K562 (cell line): Measurements from ENCODE around the gene REEP2. TPM values are rescaled to one million over a fixed set of nuclear protein-coding genes. Genes with fewer than 3 reads are reported as not detected.

Experiments used
- ATAC-seq: fragments of 200-7000 bp; cut with Tn5 transposase; 3 replicates; pipeline ENCODE4 v1.9.1; 2020; ENCODE audit warnings: moderate library complexity
- BruUV-seq: library from RNA; stranded (reverse); fragments of 400-500 nt; replicated peaks from 2 replicates; lab custom pipeline; 2021; lab: Mats Ljungman, UMichigan
- CTCF ChIA-PET: fragments of 300-600 bp; formaldehyde crosslinking; extraction: SDS; loops from one replicate; lab custom pipeline; 2021; ENCODE audit warnings: low intra/inter-chr PET ratio; lab: Yijun Ruan, JAX
- POLR2A ChIA-PET: fragments of 300-600, 350-650 bp; sonication (Branson Sonifier 250); formaldehyde crosslinking; extraction: SDS; loops from one replicate; lab custom pipeline; 2021; ENCODE audit warnings: antibody characterized with exemption, inconsistent platforms; lab: Yijun Ruan, JAX
- DNase-seq, 4 experiments: peaks; one replicate each; pipeline versions ENCODE4 v3.0.0 to v3.0.0-alpha.2; 2011 to 2018; ENCODE audit warnings: low spot score in 3 of 4, mixed read lengths in 3 of 4; ENCODE audit errors: extremely low read depth in 1 of 4
- FAIRE-seq: peaks from 2 replicates; lab custom pipeline; 2011; peaks lifted over from hg19 to GRCh38; lab: Jason Lieb, UNC
- H2AFZ ChIP-seq: 2 replicates; pipeline ENCODE4 v1.6.0; 2011; ENCODE audit warnings: low read depth, low read length, control low read depth, inconsistent platforms
- H3K27ac ChIP-seq: fragments of 200-600 bp; 3 replicates; pipeline ENCODE4 v1.8.0; 2011; ENCODE audit warnings: low read depth, mild to moderate bottlenecking, control low read depth, inconsistent platforms, low read length, moderate library complexity, mixed read lengths; ENCODE audit errors: extremely low read depth
- H3K27me3 ChIP-seq, 2 experiments: fragments of 300-600 bp in 1 of 2; 2 replicates in 1 of 2; 3 replicates in 1 of 2; pipeline versions ENCODE4 v1.6.0 to v1.8.0; 2011; ENCODE audit warnings: inconsistent platforms in 2 of 2, low read length in 2 of 2, mild to moderate bottlenecking in 1 of 2, mixed read lengths in 1 of 2, moderate library complexity in 1 of 2; ENCODE audit not compliant: control insufficient read depth in 2 of 2, insufficient read depth in 2 of 2
- H3K36me3 ChIP-seq: fragments of 300-600 bp; 3 replicates; pipeline ENCODE4 v1.8.0; 2011; ENCODE audit warnings: mild to moderate bottlenecking, low read length, inconsistent platforms; ENCODE audit not compliant: control insufficient read depth, insufficient read depth
- H3K4me1 ChIP-seq, 2 experiments: fragments of 200-600 bp in 1 of 2; replicated peaks in 1 of 2; 2 replicates in 1 of 2; 3 replicates in 1 of 2; pipeline versions ENCODE4 v1.5.1 to v1.8.0; 2011; ENCODE audit warnings: inconsistent platforms in 2 of 2, low read length in 2 of 2, mild to moderate bottlenecking in 1 of 2, mixed read lengths in 1 of 2, moderate library complexity in 1 of 2; ENCODE audit not compliant: control insufficient read depth in 2 of 2, insufficient read depth in 2 of 2
- H3K4me2 ChIP-seq: 2 replicates; pipeline ENCODE4 v1.6.1; 2011; ENCODE audit warnings: low read length, control low read depth, inconsistent platforms, mixed read lengths; ENCODE audit not compliant: insufficient read depth
- H3K4me3 ChIP-seq: fragments of 200-600 bp; sonication (generic), shearing (Covaris generic); 2 replicates; pipeline ENCODE4 v1.5.1; 2016; ENCODE audit warnings: control low read depth, inconsistent platforms
- H3K79me2 ChIP-seq: fragments of 200-600 bp; 3 replicates; pipeline ENCODE4 v1.8.0; 2011; ENCODE audit warnings: low read length, inconsistent platforms; ENCODE audit not compliant: control insufficient read depth, insufficient read depth
- H3K9ac ChIP-seq, 2 experiments: 2 replicates each; pipeline versions ENCODE4 v1.6.0 to v1.6.1; 2011; ENCODE audit warnings: low read depth in 2 of 2, low read length in 2 of 2, control low read depth in 1 of 2, inconsistent platforms in 1 of 2, mild to moderate bottlenecking in 1 of 2, mixed read lengths in 1 of 2; ENCODE audit not compliant: insufficient read depth in 1 of 2
- H3K9me1 ChIP-seq: one replicate; pipeline ENCODE4 v1.6.0; 2011; ENCODE audit warnings: inconsistent platforms, mild to moderate bottlenecking, low read length, moderate library complexity; ENCODE audit not compliant: control insufficient read depth, insufficient read depth
- H3K9me3 ChIP-seq: replicated peaks from 2 replicates; pipeline ENCODE4 v1.5.1; 2011; ENCODE audit warnings: low read depth, low read length, inconsistent platforms; ENCODE audit not compliant: control insufficient read depth, insufficient read depth
- H4K20me1 ChIP-seq: replicated peaks from 2 replicates; pipeline ENCODE4 v1.6.1; 2011; ENCODE audit warnings: low read length, inconsistent platforms, mixed read lengths; ENCODE audit not compliant: control insufficient read depth, insufficient read depth
- BDP1 ChIP-seq: IDR thresholded peaks from 3 replicates; pipeline ENCODE4 v1.6.1; 2011; ENCODE audit not compliant: insufficient read length, insufficient read depth
- CTBP1 ChIP-seq: fragments of 450-650 bp; IDR thresholded peaks from 2 replicates; pipeline ENCODE4 v1.6.1; 2016; ENCODE audit warnings: borderline replicate concordance
- EHMT2 ChIP-seq: fragments of 450-650 bp; IDR thresholded peaks from 2 replicates; pipeline ENCODE4 v1.6.1; 2018; ENCODE audit warnings: antibody characterized with exemption
- HIVEP1 ChIP-seq: fragments of 250-450 bp; sonication (Bioruptor Pico); IDR thresholded peaks from 2 replicates; pipeline ENCODE4 v1.4.0; 2020; ENCODE audit warnings: mild to moderate bottlenecking
- IRF2 ChIP-seq: sonication (generic); formaldehyde crosslinking; IDR thresholded peaks from 2 replicates; pipeline ENCODE4 v1.8.1; 2022; ENCODE audit warnings: mild to moderate bottlenecking, missing genetic modification reagents
- KLF1 ChIP-seq: fragments of 450-650 bp; IDR thresholded peaks from 2 replicates; pipeline ENCODE4 v1.6.1; 2016; ENCODE audit warnings: missing genetic modification characterization, missing compliant biosample characterization
- POLR2AphosphoS5 ChIP-seq: IDR thresholded peaks from 2 replicates; pipeline ENCODE4 v1.6.1; 2011; ENCODE audit warnings: mild to moderate bottlenecking, low read depth, low read length, moderate library complexity; ENCODE audit not compliant: control insufficient read depth, insufficient read depth
- SNIP1 ChIP-seq: fragments of 450-650 bp; IDR thresholded peaks from 2 replicates; pipeline ENCODE4 v1.7.1; 2017; ENCODE audit warnings: low read depth, mild to moderate bottlenecking
- SUPT5H ChIP-seq: fragments of 450-650 bp; IDR thresholded peaks from 2 replicates; pipeline ENCODE4 v1.6.1; 2016
- TBL1XR1 ChIP-seq, 2 experiments: IDR thresholded peaks; 2 replicates each; pipeline ENCODE4 v1.6.1; 2012; ENCODE audit warnings: improper control_type of control experiment in 2 of 2, low read length in 2 of 2, mild to moderate bottlenecking in 1 of 2
- TEAD2 ChIP-seq: fragments of 450-650 bp; IDR thresholded peaks from 2 replicates; pipeline ENCODE4 v1.6.1; 2016; ENCODE audit warnings: missing genetic modification characterization, control low read depth, missing compliant biosample characterization
- U2AF2 ChIP-seq: fragments of 200-400 bp; formaldehyde crosslinking; optimal IDR thresholded peaks from 2 replicates; pipeline ENCODE3; 2017; ENCODE audit warnings: low read depth, mild to moderate bottlenecking, low read length
- WGBS: fragments of 100-300 bp; shearing (Covaris generic); methylation state at CpG from one replicate; pipeline ENCODE4 v1.1.6; 2016; ENCODE audit warnings: low coverage, mixed read lengths; ENCODE audit not compliant: insufficient coverage; ENCODE audit errors: missing lambda C conversion rate; 5-methylcytosine and 5-hydroxymethylcytosine counted together
- in situ Hi-C: fragments of 300-500 bp; cut with MboI; formaldehyde crosslinking; loops from 4 replicates; pipeline ENCODE4 v1.15.0; 2018; ENCODE audit warnings: inconsistent platforms, mixed read lengths
- intact Hi-C: fragments of 100-400 bp; cut with micrococcal nuclease; formaldehyde crosslinking; loops from 2 replicates; pipeline ENCODE4 v1.14.2; 2022
- polyA plus RNA-seq, 8 experiments: library from polyadenylated mRNA; depleted of rRNA in 4 of 8; stranded (reverse) in 5 of 8; unstranded in 3 of 8; fragments of >200 nt; fragmentation: Nextera tagmentation in 2 of 8; fragmentation: Illumina TruSeq in 1 of 8; extraction: Ambion mirVana in 2 of 8; extraction: Trizol in 1 of 8; gene quantifications; 2 replicates each; pipeline versions ENCODE4 v1.2.1 to v1.2.3, GENCODE V29; 2011 to 2014; ENCODE audit warnings: inconsistent platforms in 1 of 8, missing spikeins in 1 of 8
- total RNA-seq, 7 experiments: library from RNA; depleted of rRNA in 6 of 7; stranded (reverse); fragments of >200 nt in 6 of 7; fragmentation: Illumina TruSeq in 2 of 7; extraction: Trizol in 2 of 7; gene quantifications; 2 replicates each; pipeline versions ENCODE4 v1.2.1 to v1.2.3, GENCODE V29; 2011 to 2021; ENCODE audit warnings: low replicate concordance in 1 of 7
- TF ChIP-seq, protein P1 (sequence below): fragments of 450-650 bp; IDR thresholded peaks from 2 replicates; pipeline ENCODE4 v1.6.1; 2017; ENCODE audit warnings: antibody characterized with exemption, mild to moderate bottlenecking
- TF ChIP-seq, protein P2 (sequence below): fragments of 250-450 bp; sonication (Bioruptor Pico); IDR thresholded peaks from 2 replicates; pipeline ENCODE4 v1.8.0; 2021; ENCODE audit warnings: moderate library complexity, mild to moderate bottlenecking, inconsistent platforms
- TF ChIP-seq, protein P3 (sequence below): fragments of 250-450 bp; sonication (Bioruptor Pico); IDR thresholded peaks from 2 replicates; pipeline ENCODE4 v1.5.0; 2021

REEP2 gene
- total and polyA plus RNA-seq, 9 of the 15 experiments (the other 6 are each of a cell fraction or from before 2014, with no cell fraction given), result 0.03 to 1.1 (median 0.12) TPM; not detected in 1

DNA sequence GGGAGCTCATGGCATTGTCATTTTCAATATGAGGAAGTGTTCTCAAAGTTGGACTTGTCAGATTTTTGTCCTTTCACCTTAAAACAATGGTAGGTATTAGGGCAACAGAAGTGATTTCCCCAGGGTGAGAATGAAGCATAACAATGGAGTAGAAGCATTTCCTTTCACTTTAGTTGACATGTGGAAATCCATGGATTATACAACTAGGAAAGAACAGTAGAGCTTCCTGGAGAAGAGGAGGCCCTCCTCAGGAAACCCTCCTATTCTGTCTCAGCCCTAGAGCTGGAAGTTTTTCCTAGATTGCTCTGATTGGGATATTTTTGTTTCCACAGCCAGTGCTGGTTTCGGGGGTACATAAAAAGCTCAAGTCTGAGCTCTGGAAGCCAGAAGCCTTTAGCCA, 13.8 kb upstream of the REEP2 start (continued):
- TF ChIP-seq, protein P1, sequence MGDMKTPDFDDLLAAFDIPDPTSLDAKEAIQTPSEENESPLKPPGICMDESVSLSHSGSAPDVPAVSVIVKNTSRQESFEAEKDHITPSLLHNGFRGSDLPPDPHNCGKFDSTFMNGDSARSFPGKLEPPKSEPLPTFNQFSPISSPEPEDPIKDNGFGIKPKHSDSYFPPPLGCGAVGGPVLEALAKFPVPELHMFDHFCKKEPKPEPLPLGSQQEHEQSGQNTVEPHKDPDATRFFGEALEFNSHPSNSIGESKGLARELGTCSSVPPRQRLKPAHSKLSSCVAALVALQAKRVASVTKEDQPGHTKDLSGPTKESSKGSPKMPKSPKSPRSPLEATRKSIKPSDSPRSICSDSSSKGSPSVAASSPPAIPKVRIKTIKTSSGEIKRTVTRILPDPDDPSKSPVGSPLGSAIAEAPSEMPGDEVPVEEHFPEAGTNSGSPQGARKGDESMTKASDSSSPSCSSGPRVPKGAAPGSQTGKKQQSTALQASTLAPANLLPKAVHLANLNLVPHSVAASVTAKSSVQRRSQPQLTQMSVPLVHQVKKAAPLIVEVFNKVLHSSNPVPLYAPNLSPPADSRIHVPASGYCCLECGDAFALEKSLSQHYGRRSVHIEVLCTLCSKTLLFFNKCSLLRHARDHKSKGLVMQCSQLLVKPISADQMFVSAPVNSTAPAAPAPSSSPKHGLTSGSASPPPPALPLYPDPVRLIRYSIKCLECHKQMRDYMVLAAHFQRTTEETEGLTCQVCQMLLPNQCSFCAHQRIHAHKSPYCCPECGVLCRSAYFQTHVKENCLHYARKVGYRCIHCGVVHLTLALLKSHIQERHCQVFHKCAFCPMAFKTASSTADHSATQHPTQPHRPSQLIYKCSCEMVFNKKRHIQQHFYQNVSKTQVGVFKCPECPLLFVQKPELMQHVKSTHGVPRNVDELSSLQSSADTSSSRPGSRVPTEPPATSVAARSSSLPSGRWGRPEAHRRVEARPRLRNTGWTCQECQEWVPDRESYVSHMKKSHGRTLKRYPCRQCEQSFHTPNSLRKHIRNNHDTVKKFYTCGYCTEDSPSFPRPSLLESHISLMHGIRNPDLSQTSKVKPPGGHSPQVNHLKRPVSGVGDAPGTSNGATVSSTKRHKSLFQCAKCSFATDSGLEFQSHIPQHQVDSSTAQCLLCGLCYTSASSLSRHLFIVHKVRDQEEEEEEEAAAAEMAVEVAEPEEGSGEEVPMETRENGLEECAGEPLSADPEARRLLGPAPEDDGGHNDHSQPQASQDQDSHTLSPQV, result no peak
- TF ChIP-seq, all 486 proteins: peak for 0

DNA sequence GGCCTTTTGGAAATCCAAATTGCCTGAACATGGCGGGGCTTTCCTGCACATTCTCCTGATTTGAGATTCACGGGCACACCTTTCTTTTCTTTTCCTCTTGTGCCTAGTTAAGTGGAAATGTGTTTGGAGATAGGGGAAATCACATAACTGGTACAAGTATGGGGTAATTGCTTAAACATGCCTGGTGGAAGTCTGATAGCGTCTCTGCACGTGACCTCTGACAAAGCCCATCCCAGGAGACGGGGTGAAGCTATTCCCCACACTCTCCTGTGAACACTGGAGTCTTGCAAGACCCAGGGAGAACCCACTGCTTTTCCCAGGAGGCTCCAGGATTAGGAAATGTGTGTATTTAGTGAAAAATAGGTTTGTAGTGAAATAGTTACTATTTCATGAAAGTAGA, 2.9 kb upstream of the REEP2 start:
- peaks cover 49% of the 10 kb centered on the region for H3K36me3 ChIP-seq
- DNase-seq (no peak), ATAC-seq (no peak), FAIRE-seq (no peak)
- no peak overlapping the region for H3K4me3 ChIP-seq
- ChIA-PET CTCF (interaction anchor here (0.5 kb wide), 1 partner anchor 418 kb away, joined by 4 read pairs; no protein-coding TSS in a partner anchor), POLR2A (interaction anchor here (0.6 kb wide), 1 partner anchor 79 kb away, joined by 4 read pairs; no protein-coding TSS in a partner anchor)
- no peaks in the 10 kb centered on the region for H3K79me2 ChIP-seq
- no peak overlapping the region for H2AFZ ChIP-seq
- H3K27ac ChIP-seq, result no peak overlapping the region
- H3K9me1 ChIP-seq, result no peaks in the 10 kb centered on the region
- H3K9me3 ChIP-seq, result no peaks in the 10 kb centered on the region
- H3K4me1 ChIP-seq, result peaks cover 7 to 20% of the 10 kb centered on the region in 2 experiments; a peak in 4 of 5 replicates
- intact Hi-C loops (no loop called here), in situ Hi-C loops (no loop called here)
- no peak overlapping the region for H3K4me2 ChIP-seq
- 48% methylated on average over 5 of the region's 5 CpGs for WGBS
- H4K20me1 ChIP-seq, result peaks cover 4% of the 10 kb centered on the region; the same call in 1 of the 2 replicates
- H3K27me3 ChIP-seq, result no peaks in the 10 kb centered on the region
- BruUV-seq, result no TSS peak
- no peak overlapping the region for H3K9ac ChIP-seq
- TF ChIP-seq TBL1XR1 (IDR thresholded peaks at IDR 0.05; ENCODE audit: low read length in 2 of 2), result no peak
- TF ChIP-seq SNIP1, result no peak
- TF ChIP-seq HIVEP1 (CRISPR knock-in tag), result no peak
- TF ChIP-seq U2AF2, result no peak
- no peak for TF ChIP-seq BDP1
- TF ChIP-seq SUPT5H, result no peak
- TF ChIP-seq EHMT2, result no peak
- TF ChIP-seq KLF1, result no peak
- no peak for TF ChIP-seq POLR2AphosphoS5
- no peak for TF ChIP-seq CTBP1
- TF ChIP-seq, protein P2, sequence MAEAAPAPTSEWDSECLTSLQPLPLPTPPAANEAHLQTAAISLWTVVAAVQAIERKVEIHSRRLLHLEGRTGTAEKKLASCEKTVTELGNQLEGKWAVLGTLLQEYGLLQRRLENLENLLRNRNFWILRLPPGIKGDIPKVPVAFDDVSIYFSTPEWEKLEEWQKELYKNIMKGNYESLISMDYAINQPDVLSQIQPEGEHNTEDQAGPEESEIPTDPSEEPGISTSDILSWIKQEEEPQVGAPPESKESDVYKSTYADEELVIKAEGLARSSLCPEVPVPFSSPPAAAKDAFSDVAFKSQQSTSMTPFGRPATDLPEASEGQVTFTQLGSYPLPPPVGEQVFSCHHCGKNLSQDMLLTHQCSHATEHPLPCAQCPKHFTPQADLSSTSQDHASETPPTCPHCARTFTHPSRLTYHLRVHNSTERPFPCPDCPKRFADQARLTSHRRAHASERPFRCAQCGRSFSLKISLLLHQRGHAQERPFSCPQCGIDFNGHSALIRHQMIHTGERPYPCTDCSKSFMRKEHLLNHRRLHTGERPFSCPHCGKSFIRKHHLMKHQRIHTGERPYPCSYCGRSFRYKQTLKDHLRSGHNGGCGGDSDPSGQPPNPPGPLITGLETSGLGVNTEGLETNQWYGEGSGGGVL (CRISPR knock-in tag), result no peak
- TF ChIP-seq IRF2 (CRISPR knock-in tag), result no peak
- TF ChIP-seq, protein P3, sequence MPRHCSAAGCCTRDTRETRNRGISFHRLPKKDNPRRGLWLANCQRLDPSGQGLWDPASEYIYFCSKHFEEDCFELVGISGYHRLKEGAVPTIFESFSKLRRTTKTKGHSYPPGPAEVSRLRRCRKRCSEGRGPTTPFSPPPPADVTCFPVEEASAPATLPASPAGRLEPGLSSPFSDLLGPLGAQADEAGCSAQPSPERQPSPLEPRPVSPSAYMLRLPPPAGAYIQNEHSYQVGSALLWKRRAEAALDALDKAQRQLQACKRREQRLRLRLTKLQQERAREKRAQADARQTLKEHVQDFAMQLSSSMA, result no peak
- TF ChIP-seq TEAD2 (tag), result no peak
